PFSK-1 (cell line): ENCODE results near the gene TSPAN18.

ENCODE experiments used
- FOXP2 ChIP-seq: optimal IDR thresholded peaks from 2 replicates; pipeline ENCODE3; 2011; ENCODE audit warnings: borderline replicate concordance, control low read depth, inconsistent platforms; ENCODE audit not compliant: insufficient read depth; ENCODE audit errors: extremely low read length, extremely low read depth
- POLR2AphosphoS5 ChIP-seq: IDR thresholded peaks from 2 replicates; pipeline ENCODE4 v1.6.1; 2012; ENCODE audit warnings: low read depth, mild to moderate bottlenecking, control low read depth, low read length, moderate library complexity
- REST ChIP-seq, 2 experiments: IDR thresholded peaks; 2 replicates each; pipeline versions ENCODE4 v1.6.1 to v1.8.0; 2011 to 2012; ENCODE audit warnings: low read depth in 2 of 2, low read length in 2 of 2, control low read depth in 1 of 2, inconsistent platforms in 1 of 2, mild to moderate bottlenecking in 1 of 2, moderate library complexity in 1 of 2; ENCODE audit not compliant: insufficient read depth in 1 of 2
- SIN3A ChIP-seq: IDR thresholded peaks from 2 replicates; pipeline ENCODE4 v1.6.1; 2012; ENCODE audit warnings: mild to moderate bottlenecking, low read length, moderate library complexity, borderline replicate concordance; ENCODE audit not compliant: insufficient read depth
- TAF1 ChIP-seq: IDR thresholded peaks from 2 replicates; pipeline ENCODE4 v1.6.1; 2012; ENCODE audit warnings: low read length, control low read depth, borderline replicate concordance; ENCODE audit not compliant: insufficient read depth

TSPAN18 gene

DNA sequence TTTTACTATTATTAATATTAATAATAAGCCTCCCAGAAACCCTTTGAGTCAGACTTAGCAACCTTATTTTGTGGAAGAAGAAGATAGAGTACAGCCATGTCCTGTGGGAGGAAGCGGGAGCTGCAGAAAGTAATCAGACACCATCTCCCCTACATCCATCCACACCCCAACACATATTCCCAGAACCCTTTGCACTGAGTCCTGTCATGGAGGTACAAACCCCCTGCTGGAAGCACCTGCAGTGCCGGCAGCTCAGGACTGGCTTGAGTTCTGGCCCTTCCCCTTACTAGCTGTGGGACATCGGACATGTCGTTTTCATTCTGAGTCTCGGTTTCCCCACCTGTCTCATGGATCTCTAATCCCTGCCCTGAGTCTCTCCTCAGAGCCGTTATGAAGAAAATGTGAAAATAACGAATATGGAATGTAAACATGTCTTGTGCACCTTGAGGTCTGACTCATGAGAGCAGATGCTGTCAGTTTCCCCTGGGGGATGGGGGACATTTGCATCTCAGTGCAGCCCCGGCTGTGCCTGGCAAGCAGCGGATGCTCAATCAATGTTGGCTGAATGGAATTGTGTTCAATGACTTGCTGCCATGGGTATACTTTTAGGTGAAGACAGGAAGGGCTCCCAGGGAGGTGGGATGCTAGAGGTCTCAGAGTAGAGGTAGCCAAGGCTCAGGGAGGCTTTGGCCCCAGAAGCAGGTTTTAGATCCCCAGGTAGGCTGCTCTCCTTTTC is 178.5 kb downstream of the TSPAN18 start:
- TF ChIP-seq REST (IDR thresholded peaks at IDR 0.05; ENCODE audit: insufficient read depth in 1 of 2, low read depth in 2 of 2, low read length in 2 of 2): no peak
- no peak for TF ChIP-seq POLR2AphosphoS5
- TF ChIP-seq TAF1: no peak
- no peak for TF ChIP-seq SIN3A
- no peak for TF ChIP-seq FOXP2

DNA sequence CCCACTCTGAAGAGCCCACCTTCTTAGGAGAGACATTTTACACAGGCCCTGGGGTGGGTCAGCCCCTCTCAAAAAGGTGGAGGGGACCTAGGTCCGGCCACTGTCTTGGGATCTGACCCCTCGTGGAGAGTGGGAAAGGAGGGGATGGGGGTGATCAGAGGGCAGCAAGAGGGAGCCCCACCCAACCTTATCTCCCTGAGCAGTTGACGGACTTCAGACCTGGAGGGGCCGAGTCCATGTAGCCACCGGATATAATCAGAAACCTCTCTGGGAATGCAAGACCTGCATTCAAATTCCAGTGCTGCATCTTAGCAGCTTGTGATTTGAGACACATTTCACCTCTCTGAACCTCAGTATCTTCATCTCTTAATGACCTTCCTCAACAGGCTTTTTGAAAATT is 179.9 kb downstream of the TSPAN18 start:
- TF ChIP-seq SIN3A: no peak
- TF ChIP-seq POLR2AphosphoS5: no peak
- no peak for TF ChIP-seq FOXP2
- no peak for TF ChIP-seq TAF1
- TF ChIP-seq REST (IDR thresholded peaks at IDR 0.05; ENCODE audit: insufficient read depth in 1 of 2, low read depth in 2 of 2, low read length in 2 of 2): no peak

DNA sequence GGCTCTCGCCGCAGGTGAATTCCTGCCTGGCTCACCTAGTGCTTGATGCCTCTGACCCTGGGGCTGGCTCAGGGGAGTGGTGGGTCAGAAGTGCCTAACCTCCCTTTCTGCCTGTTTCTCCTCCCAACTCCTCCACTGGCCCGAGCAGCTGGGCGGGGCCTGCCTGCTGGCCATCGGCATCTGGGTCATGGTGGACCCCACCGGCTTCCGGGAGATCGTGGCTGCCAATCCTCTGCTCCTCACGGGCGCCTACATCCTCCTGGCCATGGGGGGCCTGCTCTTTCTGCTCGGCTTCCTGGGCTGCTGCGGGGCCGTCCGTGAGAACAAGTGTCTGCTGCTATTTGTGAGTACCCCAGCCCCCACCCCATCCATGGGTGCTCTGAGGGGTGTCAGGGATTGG is 182.8 kb downstream of the TSPAN18 start:
- TF ChIP-seq POLR2AphosphoS5: no peak
- no peak for TF ChIP-seq REST (IDR thresholded peaks at IDR 0.05; ENCODE audit: insufficient read depth in 1 of 2, low read depth in 2 of 2, low read length in 2 of 2)
- no peak for TF ChIP-seq TAF1
- no peak for TF ChIP-seq SIN3A
- TF ChIP-seq FOXP2: no peak

GRCh38 chr11:44910591-44910990 is 183.8 kb downstream of the TSPAN18 start:
- TF ChIP-seq REST (IDR thresholded peaks at IDR 0.05; ENCODE audit: insufficient read depth in 1 of 2, low read depth in 2 of 2, low read length in 2 of 2) (no peak), POLR2AphosphoS5 (no peak), TAF1 (no peak), SIN3A (no peak), FOXP2 (no peak)
